Right ventricle myocardium superior (tissue), 1 donor: ENCODE data around the gene GAB1. TPM values are rescaled to one million over a fixed set of nuclear protein-coding genes. Genes with fewer than 3 reads are reported as not detected.

Source experiments
- ATAC-seq: fragments of 200-7000 bp; cut with Tn5 transposase; one replicate; pipeline ENCODE4 v1.9.1; 2020; ENCODE audit warnings: mild to moderate bottlenecking; ENCODE audit not compliant: poor library complexity
- DNase-seq: peaks from one replicate; pipeline ENCODE4 v3.0.0-alpha.2; 2020
- intact Hi-C: fragments of 100-400 bp; cut with DNase I; formaldehyde crosslinking; loops from one replicate; pipeline ENCODE4 v1.11.2; 2022
- long read RNA-seq: library from polyadenylated mRNA; unstranded; transcript quantifications from one replicate; pipeline ENCODE4 v2.0.0, GENCODE V29; 2021
- total RNA-seq: library from RNA; stranded (reverse); fragmentation: NEBNext Ultra II Directional; extraction: Animal tissue kit (Norgen Biotek cat#: 25700); gene quantifications from one replicate; pipeline ENCODE4 v1.2.1, GENCODE V29; 2021
- donor health status: DM: no; HTN: yes; CAD: no; lungs with severe emphysema.

GAB1 gene
- 72.5 TPM for total RNA-seq
- long read RNA-seq, partial matches to known transcripts: 7 of 11 reads
- long read RNA-seq, other reads (novel, unspliced or antisense): 4 of 11 reads

DNA sequence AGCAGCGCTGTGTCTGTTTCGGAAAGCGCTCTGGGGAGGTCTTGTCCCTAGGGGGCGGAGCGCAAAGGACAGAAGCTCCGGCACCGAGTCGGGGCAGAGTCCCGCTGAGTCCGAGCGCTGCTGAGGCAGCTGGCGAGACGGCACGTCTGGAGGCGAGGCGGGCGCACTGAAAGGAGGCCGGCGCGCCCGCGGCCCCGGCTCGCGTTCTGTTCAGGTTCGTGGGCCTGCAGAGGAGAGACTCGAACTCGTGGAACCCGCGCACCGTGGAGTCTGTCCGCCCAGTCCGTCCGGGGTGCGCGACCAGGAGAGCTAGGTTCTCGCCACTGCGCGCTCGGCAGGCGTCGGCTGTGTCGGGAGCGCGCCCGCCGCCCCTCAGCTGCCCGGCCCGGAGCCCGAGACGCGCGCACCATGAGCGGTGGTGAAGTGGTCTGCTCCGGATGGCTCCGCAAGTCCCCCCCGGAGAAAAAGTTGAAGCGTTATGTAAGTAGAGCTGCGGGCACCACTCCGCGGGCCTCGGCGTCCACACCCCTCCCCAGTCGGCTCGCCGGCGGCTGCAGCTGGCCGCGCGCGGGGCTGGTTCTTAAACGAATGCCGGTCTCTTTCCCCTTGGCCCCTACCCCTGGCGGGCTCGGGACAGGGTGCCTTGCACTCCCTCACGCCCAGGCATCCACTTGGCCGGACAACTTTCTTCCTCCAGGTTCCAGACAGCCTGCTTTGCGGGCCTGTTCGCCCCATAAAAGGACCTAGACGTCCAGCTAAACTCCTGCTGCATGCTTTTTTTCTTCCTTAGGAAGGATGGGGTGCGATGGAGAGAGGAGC, at the start of gene GAB1:
TSS of gene GAB1 (plus strand) at position 96 of the 819 bp plus-strand sequence. CDS start at position 409, 313 bp downstream.
- DNase-seq (peak; percentile 87), ATAC-seq (peak; percentile 78)
- intact Hi-C loops: loop anchor here (5.0 to 10.0 kb wide), 3 partner anchors 45 to 135 kb away; no protein-coding TSS in a partner anchor

DNA sequence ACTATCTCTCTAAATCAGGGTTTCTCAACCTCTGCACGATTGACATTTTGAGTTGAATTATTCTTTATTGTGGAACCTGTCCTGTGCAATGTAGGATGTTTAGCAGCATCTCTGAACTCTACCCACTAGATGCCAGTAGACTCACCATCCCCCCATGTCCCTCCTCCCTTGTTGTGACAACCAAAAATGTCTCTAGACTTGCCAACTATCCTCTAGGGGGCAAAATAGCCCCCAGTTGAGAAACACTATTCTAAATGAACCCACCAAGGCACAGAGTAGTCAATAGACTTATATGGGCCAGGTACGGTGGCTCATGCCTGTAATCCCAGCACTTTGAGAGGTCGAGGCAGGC, 49.1 kb upstream of the GAB1 start:
- no peak for DNase-seq
- ATAC-seq: no peak
- intact Hi-C loops: no loop called here

DNA sequence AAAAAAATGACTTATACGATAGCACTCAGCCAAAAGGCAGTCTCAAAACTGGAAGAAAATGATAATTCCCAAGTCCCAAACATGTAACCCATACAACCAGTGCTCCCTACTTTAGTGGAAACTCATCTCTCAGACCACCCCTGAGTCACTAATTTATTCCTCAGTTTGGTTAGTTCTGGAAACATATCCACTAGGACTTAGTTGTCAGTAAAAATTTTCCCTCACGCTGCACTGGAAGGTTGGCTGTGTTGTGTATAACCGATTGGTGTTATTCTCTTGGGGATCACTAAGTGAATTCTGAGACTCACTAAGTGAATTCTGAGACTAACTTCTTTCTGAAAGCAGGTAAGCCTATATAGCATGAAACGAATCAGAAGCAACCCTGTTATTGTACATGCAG, 48.5 kb upstream of the GAB1 start:
- ATAC-seq (no peak), DNase-seq (no peak)
- intact Hi-C loops: no loop called here

DNA sequence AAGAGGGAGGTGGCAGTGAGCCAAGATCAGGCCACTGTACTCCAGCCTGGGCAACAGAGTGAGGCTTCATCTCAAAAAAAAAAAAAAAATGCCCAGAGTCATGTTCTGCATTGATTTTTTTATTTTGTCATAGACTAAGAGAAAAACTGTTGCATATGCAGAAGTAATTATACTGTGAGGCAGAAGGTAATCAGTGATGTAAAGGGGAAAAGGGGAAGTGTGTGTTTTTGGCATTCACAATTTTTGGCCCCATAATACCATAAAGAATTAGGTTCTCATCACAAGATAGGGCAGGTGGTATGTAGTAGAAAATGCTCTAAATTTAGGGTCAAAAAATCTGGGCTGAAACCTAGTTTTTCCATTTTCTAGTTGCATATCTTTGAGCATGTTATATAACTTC, 47.3 kb upstream of the GAB1 start:
- ATAC-seq (no peak), DNase-seq (no peak)
- intact Hi-C loops: no loop called here

DNA sequence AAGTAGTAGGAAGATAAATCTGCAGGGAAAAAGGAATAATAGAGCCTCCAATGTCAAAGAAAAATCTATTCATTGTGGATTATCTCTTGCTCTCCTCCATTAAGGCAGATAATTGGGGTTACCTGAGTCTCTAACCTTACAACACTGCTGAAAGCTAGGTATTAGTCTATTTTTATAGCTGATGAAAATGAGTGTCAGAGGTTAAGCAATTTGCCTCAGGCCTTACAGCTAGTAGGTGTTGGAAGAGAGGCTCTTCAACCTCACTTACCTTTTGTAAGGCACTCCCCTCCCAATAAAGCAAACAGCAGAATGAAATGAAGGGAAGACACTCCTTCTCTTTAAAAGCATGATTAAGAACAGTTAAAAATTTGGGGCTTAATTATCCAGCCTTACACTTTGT, 45.4 kb upstream of the GAB1 start:
- no peak for ATAC-seq
- no peak for DNase-seq
- intact Hi-C loops: no loop called here

DNA sequence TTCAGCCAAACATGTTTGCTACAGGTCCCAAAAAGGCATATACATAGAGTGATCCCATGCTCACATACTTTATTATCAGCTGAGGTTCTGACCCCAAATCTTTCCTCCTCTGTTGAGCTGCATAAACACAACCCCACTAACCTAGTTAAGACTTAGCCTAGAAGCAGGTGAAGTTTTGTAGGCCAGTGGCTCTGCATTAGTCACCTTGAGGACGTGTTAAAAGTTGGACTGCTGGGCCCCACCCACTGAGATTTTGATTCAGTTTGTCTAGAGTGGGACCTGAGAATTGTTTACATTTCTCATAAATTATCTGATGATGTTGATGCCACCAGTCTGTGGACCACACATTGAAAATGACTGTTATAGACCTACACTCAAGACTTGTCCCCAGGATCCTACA, 43.8 kb upstream of the GAB1 start:
- DNase-seq (no peak), ATAC-seq (no peak)
- intact Hi-C loops: no loop called here

DNA sequence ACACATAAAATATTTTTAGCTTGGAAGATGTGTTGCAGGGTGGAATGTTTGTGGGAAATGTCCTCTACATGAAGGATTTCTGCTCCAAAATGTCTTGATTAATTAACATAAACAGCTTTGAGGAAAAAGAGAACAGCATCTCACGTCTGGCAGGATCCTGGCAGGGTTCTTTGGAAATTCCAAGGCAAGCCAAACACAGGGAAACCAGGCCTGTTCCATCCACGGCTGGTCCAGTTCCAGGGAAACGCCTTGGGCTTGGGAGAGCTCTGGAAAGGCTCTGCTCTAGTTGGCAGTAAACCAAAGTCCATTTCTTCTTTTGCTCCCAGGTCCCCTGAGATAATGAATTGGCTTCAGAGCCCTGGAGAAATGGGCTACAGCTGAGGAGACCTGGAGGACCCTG, 42.4 kb upstream of the GAB1 start:
- intact Hi-C loops: no loop called here
- ATAC-seq (peak; percentile 94), DNase-seq (peak; percentile 91)

DNA sequence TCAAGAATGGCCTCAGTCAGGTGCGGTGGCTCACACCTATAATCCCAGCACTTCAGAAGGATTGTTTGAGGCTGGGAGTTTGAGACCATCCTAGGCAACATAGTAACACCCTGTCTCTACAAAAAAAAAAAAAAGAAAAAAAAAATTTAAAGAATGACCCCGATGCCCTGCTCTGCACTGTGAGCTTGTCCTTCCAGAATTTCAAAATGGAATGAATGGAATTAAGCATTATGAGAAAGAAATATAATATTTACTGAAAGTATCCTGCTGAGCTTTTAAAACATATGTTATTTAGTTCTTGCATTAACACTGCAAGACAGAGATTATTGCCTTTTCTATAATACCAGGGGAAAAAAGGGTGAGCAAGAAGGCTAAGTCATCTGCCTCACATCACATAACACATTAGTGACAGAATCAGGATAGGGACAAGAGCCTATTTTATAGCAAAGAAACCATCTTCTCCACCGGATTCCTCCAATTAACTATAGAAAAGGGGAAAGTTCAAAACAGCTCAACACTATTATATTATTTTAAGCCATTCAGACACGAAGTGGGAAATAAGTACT, 41.9 kb upstream of the GAB1 start:
- no peak for ATAC-seq
- intact Hi-C loops: no loop called here
- DNase-seq: no peak

DNA sequence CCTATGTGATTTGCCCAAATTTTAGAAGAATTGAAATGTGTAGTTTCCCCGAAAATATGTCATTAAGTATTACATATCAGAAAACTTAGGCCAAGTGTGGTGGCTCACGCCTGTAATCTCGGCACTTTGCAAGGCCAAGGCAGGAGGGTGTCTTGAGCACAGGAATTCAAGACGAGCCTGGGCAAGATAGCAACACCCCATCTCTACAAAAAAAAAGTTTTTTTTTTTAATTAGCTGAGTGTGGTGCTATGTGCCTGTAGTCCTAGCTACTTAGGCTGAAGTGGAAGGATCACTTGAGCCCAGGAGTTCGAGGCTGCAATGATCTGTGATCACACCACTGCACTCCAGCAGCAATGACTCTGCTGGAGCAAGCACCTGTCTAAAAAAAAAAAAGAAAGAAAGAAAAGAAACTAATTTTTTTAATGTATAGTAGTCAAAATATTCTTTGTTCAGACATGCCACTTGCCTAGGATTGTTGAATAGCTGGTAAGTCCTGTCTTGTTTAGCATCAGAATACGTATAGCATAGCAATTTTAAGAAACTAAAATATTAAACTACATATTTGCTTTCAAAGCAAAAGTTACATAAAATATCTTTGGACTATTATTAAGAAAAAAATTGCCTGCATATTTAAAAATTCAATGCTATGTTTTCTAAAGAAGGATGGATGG, 40.1 kb upstream of the GAB1 start:
- DNase-seq (no peak), ATAC-seq (no peak)
- intact Hi-C loops: no loop called here

DNA sequence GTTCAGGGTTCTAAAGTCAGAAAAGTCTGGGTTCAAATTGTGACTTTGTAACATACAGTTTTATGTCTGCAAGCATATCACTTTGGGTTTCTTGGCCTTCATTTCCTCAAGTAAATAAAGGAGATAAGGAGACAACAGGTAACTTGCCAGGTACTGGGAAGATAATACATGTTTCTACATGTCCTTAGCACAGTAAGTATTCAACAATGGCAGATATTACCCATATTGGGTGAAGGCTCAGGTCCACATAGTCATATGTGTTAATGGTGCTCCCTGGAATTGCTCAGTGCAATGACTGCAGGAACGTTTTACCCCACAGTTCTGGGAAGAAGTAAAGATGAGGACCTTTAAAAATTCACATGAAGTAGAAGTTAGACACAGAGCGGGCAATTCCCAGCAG, 35.8 kb upstream of the GAB1 start:
- intact Hi-C loops: no loop called here

DNA sequence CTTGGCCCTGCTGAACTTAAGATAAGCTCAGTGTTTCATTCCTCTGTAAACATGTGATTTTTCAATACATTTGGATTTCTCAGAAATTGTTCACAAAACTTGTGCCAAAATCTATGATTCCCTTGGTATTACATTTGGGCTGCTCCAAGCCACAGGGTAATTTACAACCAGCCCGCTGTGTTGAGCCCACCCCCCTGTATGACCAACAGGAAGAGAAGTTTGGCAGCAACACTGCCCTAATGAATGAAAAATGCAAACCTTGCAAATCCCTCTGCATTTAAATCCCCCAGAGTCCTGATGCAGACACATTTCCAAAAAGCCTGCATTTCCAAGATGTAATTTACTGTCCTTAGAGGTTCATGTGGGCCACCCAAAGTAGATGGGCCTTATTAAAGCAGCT, 34.1 kb upstream of the GAB1 start:
- no peak for DNase-seq
- peak; percentile 49 for ATAC-seq
- intact Hi-C loops: no loop called here

More for the DNA sequence above, 35.8 kb upstream of the GAB1 start:
- no peak for DNase-seq
- ATAC-seq: no peak

DNA sequence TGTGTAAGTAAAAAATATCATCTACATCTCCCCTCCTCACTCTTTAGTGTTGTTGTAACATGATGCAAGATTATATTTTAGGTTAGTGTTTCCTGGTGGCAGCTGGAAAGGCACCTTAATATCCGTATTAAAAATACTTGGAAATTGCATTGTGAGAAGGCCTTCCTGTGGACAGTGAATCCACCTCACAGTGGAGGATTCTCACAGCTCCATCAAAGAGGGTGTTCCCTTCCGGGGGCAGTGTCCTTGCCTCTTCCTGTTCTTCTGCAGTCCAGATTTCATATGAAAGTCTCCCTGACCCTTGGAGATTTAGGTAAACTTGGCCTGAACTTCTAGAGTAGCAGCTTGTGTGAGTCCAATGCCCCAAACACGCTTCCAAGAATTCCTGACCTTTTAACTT, 29.9 kb upstream of the GAB1 start:
- DNase-seq (no peak), ATAC-seq (no peak)
- intact Hi-C loops: no loop called here

DNA sequence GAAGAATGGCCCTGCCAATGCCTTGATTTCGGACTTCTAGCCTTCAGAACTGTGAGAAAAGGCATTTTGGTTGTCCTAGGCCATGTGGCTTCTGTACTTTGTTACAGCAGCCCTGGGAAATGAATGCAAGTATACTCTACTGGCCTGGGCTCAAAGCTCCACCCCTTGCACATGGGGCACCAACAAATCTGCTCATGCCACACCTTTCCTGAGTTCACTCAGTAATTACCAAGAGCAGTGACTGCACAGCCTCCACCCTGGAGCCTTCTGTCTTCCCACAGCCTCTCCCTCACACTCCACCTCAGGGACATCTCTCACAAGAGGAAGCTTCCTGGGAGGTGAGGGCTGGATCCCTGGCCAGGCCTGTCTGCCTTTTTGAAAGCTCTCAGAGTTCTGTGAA, 29.1 kb upstream of the GAB1 start:
- ATAC-seq (no peak), DNase-seq (no peak)
- intact Hi-C loops: no loop called here

DNA sequence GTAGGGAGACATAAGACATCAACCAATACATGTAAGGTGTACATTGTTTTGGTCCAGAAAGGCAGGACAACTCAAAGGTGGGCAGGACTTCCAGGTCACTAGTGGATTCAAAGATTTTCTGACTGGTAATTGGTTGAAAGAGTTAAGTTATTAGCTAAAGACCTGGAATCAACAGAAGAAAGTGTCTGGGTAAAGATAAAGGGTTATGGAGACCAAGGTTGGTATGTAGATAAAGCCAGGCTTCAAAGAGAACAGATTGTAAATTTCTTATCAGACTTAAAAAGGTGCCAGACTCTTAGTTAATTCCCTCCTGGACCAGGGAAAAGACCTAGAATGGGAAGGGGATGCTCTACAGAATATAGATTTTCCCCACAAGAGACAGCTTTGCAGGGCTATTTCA, 28.3 kb upstream of the GAB1 start:
- intact Hi-C loops: no loop called here
- ATAC-seq (no peak), DNase-seq (no peak)

DNA sequence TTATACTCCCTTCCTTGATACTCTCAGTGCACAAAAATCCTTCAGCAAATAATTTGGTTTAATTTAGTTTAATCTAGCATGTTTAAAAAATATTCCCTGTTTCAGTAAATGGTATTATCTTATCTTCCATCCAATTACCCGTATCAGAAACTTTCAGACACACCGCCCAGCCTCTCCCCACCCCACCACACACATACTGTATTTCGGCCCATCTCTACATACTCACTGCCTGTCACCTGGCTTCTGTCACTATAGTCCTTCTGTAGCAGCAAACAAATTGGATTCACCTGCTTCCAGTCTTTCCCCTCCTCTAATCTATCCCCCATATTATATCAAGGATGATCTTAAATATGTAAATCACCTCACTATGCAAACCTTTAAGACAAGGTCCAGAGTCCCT, 24.8 kb upstream of the GAB1 start:
- no peak for ATAC-seq
- no peak for DNase-seq
- intact Hi-C loops: no loop called here

DNA sequence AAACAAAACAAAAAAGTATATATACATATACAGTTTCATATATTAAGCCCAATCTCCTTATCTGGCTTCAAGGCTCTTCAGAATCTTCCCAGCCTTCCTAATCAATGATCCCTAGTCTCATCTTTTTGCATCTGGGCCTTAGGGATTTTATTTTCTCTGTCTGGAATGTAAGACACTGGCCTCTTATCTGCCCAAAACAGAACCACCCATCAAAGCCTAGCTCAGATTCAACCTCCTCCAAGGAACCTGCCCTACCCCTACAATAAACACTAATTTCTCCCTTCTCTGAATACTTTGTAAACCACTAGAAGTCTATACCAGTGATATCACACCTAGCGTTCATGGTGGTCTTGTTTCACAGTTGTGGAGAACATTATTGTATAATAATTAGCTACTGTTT, 23.2 kb upstream of the GAB1 start:
- ATAC-seq (no peak), DNase-seq (no peak)
- intact Hi-C loops: no loop called here

DNA sequence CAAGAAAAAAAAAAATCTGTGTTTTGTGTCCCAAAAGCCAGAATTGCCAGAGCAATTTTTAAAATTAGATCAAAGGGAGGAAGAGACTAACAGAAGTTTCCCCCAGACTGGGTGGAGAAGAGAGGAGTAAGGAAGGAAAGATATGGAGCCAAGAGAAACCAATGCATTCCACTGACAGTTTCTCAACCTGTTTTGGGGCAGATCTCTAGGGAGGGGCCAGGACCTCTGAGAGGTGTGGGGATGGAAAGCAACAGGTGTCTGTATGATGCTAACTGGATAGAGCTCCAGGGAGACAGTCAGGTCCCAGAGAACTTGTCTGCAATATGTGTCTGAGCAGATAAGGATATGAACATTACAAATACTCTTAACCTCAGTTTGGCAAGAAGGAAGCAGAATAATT, 22.7 kb upstream of the GAB1 start:
- DNase-seq (no peak), ATAC-seq (no peak)
- intact Hi-C loops: no loop called here

DNA sequence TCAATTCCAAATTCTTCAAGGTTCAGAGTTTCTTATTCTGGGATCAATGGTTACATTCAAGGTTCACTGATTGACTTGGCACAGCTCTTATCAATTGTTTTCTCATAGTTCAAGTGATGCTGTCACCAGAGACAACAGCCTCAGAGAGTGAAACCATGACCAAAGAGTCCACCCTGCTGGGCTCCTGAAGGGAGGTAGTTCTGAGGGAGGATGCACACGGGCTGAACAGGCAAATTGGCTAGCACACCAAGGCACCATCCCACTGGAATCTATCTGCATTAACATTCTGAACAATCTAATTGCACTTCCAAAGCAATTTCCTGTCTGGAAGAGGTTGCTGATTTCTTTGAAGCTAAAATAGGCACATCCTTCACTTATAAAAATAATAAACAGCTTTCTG, 16.6 kb upstream of the GAB1 start:
- ATAC-seq: no peak
- DNase-seq: no peak
- intact Hi-C loops: no loop called here

DNA sequence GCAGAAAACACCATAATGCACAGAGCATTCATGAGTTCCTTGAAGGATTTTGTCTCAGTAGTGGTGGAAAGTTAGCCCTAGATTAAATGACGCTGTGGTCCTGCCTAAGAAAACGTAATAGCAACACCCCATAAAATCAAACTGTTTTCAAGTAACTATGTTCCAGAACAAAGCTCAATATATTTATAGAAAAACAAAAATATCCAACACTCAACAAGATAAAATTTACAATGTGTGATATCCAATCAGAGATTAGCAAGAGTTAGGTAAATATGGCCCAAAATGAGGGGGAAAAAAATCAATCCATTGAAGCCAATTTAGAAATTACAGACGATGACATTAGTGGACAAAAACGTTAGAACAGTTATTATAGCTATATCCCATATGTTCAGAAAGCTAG, 9.9 kb upstream of the GAB1 start:
- DNase-seq: no peak
- no peak for ATAC-seq
- intact Hi-C loops: no loop called here

DNA sequence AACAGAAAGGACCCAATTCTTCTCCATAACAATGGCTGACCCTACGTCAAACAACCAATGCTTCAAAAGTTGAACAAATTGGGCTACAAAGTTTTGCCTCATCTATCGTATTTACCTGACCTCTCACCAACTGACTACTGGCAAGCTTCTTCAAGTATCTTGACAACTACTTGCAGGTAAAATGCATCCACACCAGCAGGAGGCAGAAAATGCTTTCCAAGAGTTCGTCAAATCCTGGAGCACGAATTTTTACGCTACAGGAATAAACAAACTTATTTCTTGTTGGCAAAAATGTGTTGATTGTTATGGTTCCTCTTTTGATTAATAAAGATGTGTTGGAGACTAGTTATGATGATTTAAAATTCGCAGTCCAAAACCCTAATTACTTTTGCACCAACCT, 6.7 kb upstream of the GAB1 start:
- DNase-seq (no peak), ATAC-seq (no peak)
- intact Hi-C loops: loop anchor here (10.0 kb wide), 1 partner anchor 125 kb away; no protein-coding TSS in a partner anchor
